NCI-H748 (cell line): ENCODE results near the gene PRDX1.
"Not testable (repeated sequence)": the region's sequence is repeated elsewhere in the genome, so short reads cannot be mapped to it uniquely, and the experiment has no call there.

Experiments
- DNase-seq: peaks from one replicate; lab custom pipeline; 2025; ENCODE audit not compliant: unreplicated experiment; lab: John Stamatoyannopoulos, UW

PRDX1 gene

GRCh38 chr1:45467353-45467752 is 54.3 kb downstream of the PRDX1 start:
- not testable (repeated sequence) for DNase-seq

GRCh38 chr1:45465277-45465676 is 56.4 kb downstream of the PRDX1 start:
- no peak for DNase-seq
